Measurements from ENCODE around the gene LIN52. TPM values are rescaled to one million over a fixed set of nuclear protein-coding genes. Genes with fewer than 3 reads are reported as not detected.

Gene LIN52
- total and polyA plus RNA-seq, 5 donors from 2014 or later, result 11.1 to 14.9 (median 14.1) TPM

DNA sequence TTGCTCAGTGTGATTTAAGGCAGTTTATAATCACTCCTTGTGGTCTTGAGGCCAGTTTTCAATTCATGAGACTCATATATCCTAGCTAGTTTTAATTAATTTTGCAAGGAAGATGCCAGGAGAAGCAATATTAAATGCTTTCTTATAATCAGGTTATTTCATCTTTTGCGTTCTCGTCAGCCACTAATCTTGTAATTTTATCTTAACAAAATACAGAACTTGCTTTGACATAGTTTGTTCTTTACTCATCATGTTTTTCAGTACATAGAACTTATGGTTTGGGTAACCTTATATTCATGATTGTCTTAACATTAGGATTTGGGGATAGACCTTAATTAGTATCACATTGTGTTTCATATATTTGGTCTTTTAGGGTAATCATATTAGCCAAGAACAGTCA, 76.0 kb downstream of the LIN52 start:
- H3K27ac Mint-ChIP-seq, result no peak overlapping the region
- H3K9me3 Mint-ChIP-seq, result no peaks in the 10 kb centered on the region
- Histone ChIP-seq H3K27me3 (ENCODE audit: control insufficient read depth, insufficient read depth, low read length) (no peaks in the 10 kb centered on the region), H3K27ac (ENCODE audit: insufficient read depth, low read length, poor library complexity, severe bottlenecking) (no peak overlapping the region), H3K4me1 (ENCODE audit: control insufficient read depth, insufficient read depth, low read length, poor library complexity, severe bottlenecking) (no peaks in the 10 kb centered on the region), H3K4me3 (ENCODE audit: low read depth, low read length) (no peak overlapping the region), H3K36me3 (ENCODE audit: control insufficient read depth, insufficient read depth, low read length) (peaks cover 4% of the 10 kb centered on the region), H3K9me3 (ENCODE audit: control insufficient read depth in 2 of 2, low read length in 2 of 2) (no peaks in the 10 kb centered on the region)
- H3K36me3 Mint-ChIP-seq, result peaks cover 25% of the 10 kb centered on the region
- peaks cover 0 to 5% (median 1%) of the 10 kb centered on the region in 4 donors for H3K4me1 Mint-ChIP-seq
- no peak overlapping the region for H3K4me3 Mint-ChIP-seq
- ATAC-seq (ENCODE audit: low read depth in 2 of 2) (no peak), DNase-seq (no peak)
- H3K27me3 Mint-ChIP-seq, result no peaks in the 10 kb centered on the region

DNA sequence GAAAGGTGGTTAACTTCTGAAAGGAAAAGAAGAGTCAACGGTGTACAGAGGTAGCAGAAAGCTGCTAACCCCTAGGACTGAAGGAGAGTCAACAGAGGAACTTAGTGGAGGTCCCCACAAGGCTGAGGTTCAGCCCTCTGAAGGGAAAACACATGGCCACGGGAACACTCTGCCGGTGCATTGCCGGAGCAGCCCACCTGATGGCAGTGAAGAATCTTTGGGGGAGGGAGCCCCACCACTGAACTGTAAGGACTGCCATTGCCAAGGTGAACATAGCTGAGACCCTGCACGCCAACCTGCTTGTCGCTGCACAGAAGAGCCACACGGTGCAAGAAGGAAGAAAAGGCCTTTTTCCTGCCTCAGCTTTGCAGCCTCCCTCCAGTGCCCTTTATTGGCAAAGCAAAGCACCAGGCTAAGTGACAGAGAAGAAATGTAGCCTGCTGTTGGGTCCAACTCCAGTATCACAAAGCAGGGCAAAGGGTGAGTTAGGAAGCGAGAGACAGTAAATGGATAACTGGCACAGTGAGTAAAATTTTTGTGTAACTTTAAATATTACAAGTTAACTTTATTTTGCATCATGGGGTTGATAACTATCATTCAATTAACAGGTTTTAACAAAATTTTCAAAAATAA, 76.9 kb downstream of the LIN52 start:
- peaks cover 0 to 5% (median 1%) of the 10 kb centered on the region in 4 donors for H3K4me1 Mint-ChIP-seq
- H3K4me3 Mint-ChIP-seq, result no peak overlapping the region
- no peak for ATAC-seq (ENCODE audit: low read depth in 2 of 2)
- H3K27ac ChIP-seq (ENCODE audit: insufficient read depth, low read length, poor library complexity, severe bottlenecking), result no peak overlapping the region
- no peaks in the 10 kb centered on the region for H3K27me3 ChIP-seq (ENCODE audit: control insufficient read depth, insufficient read depth, low read length)
- H3K27ac Mint-ChIP-seq, result peak overlapping the region in 1 of 3 donors; percentile 66
- H3K36me3 ChIP-seq (ENCODE audit: control insufficient read depth, insufficient read depth, low read length), result peaks cover 4% of the 10 kb centered on the region
- DNase-seq, result no peak
- no peaks in the 10 kb centered on the region for H3K27me3 Mint-ChIP-seq
- H3K36me3 Mint-ChIP-seq, result peaks cover 27% of the 10 kb centered on the region
- no peaks in the 10 kb centered on the region for H3K9me3 ChIP-seq (ENCODE audit: control insufficient read depth in 2 of 2, low read length in 2 of 2)
- no peak overlapping the region for H3K4me3 ChIP-seq (ENCODE audit: low read depth, low read length)
- no peaks in the 10 kb centered on the region for H3K4me1 ChIP-seq (ENCODE audit: control insufficient read depth, insufficient read depth, low read length, poor library complexity, severe bottlenecking)
- H3K9me3 Mint-ChIP-seq, result no peaks in the 10 kb centered on the region

DNA sequence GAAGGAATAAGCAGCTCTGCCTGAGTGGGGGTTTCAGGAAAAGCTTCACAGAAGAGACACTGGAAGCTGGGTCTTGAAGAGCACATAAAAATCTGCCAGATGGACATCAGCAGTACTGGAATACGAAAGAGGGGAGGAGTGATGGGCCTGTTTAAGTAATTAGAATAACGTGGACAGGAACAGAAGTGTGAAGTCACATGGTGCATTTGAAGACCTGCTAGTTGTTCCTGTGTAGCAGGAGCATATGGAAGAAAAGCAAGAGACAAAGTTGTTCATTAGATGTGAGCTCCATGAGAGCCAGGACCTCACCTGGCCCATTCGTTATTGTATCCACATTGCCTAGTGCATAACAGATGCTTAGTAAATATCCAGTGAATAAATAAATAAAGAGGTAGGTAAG, 85.2 kb downstream of the LIN52 start:
- H3K36me3 Mint-ChIP-seq, result peaks cover 30% of the 10 kb centered on the region
- no peaks in the 10 kb centered on the region for H3K9me3 Mint-ChIP-seq
- H3K4me3 ChIP-seq (ENCODE audit: low read depth, low read length), result no peak overlapping the region
- H3K9me3 ChIP-seq (ENCODE audit: control insufficient read depth in 2 of 2, low read length in 2 of 2), result no peaks in the 10 kb centered on the region
- no peak overlapping the region for H3K4me3 Mint-ChIP-seq
- ATAC-seq (ENCODE audit: low read depth in 2 of 2) (no peak), DNase-seq (no peak)
- no peak overlapping the region for H3K27ac ChIP-seq (ENCODE audit: insufficient read depth, low read length, poor library complexity, severe bottlenecking)
- H3K4me1 Mint-ChIP-seq, result no peaks in the 10 kb centered on the region
- peak overlapping the region in 2 of 3 donors; percentile 19 to 31 for H3K27ac Mint-ChIP-seq
- H3K4me1 ChIP-seq (ENCODE audit: control insufficient read depth, insufficient read depth, low read length, poor library complexity, severe bottlenecking), result no peaks in the 10 kb centered on the region
- no peaks in the 10 kb centered on the region for H3K27me3 Mint-ChIP-seq
- no peaks in the 10 kb centered on the region for H3K27me3 ChIP-seq (ENCODE audit: control insufficient read depth, insufficient read depth, low read length)
- no peaks in the 10 kb centered on the region for H3K36me3 ChIP-seq (ENCODE audit: control insufficient read depth, insufficient read depth, low read length)

DNA sequence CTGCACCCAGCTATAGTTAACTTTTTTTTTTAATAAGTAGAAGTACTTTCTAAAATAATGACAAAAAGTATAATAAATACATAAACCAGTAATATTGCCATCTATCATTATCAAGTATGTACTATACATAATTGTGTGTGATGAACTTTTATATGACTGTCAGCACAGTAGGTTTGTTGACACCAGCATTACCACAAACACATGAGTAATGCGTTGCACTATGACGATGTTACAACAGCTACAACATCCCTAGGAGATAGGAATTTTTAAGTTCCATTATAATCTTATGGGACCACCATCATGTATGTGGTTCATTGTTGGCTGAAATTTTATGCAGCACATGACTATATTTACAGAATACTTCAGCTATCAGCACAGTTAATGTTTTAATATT, 91.6 kb downstream of the LIN52 start:
- H3K36me3 ChIP-seq (ENCODE audit: control insufficient read depth, insufficient read depth, low read length), result no peaks in the 10 kb centered on the region
- no peak overlapping the region for H3K27ac Mint-ChIP-seq
- H3K4me3 Mint-ChIP-seq, result no peak overlapping the region
- no peaks in the 10 kb centered on the region for H3K9me3 ChIP-seq (ENCODE audit: control insufficient read depth in 2 of 2, low read length in 2 of 2)
- ATAC-seq (ENCODE audit: low read depth in 2 of 2) (no peak), DNase-seq (no peak)
- H3K9me3 Mint-ChIP-seq, result no peaks in the 10 kb centered on the region
- no peaks in the 10 kb centered on the region for H3K27me3 ChIP-seq (ENCODE audit: control insufficient read depth, insufficient read depth, low read length)
- H3K27ac ChIP-seq (ENCODE audit: insufficient read depth, low read length, poor library complexity, severe bottlenecking), result no peak overlapping the region
- no peaks in the 10 kb centered on the region for H3K27me3 Mint-ChIP-seq
- H3K4me1 ChIP-seq (ENCODE audit: control insufficient read depth, insufficient read depth, low read length, poor library complexity, severe bottlenecking), result no peaks in the 10 kb centered on the region
- no peaks in the 10 kb centered on the region for H3K4me1 Mint-ChIP-seq
- peaks cover 11% of the 10 kb centered on the region for H3K36me3 Mint-ChIP-seq
- H3K4me3 ChIP-seq (ENCODE audit: low read depth, low read length), result no peak overlapping the region

DNA sequence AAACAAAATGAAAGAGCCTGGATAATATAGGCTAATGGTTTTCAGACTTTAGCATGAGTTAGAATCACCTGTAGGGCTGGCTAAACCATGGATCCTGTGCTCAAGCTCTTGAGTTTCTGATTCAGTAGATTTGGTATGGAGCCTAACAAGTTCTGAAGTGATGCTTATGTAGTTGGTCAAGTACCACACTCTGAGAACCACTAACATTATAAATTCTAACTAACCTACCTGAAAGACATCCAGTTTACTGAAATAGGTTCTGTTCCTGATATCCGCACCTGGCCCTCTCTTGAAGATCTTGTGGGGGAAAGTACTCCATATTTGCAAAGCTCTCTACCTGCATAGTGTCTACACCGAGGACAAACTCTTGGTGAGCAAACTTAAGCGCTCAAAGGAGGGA, 95.1 kb downstream of the LIN52 start:
- Histone ChIP-seq H3K4me1 (ENCODE audit: control insufficient read depth, insufficient read depth, low read length, poor library complexity, severe bottlenecking) (no peaks in the 10 kb centered on the region), H3K9me3 (ENCODE audit: control insufficient read depth in 2 of 2, low read length in 2 of 2) (no peaks in the 10 kb centered on the region), H3K27me3 (ENCODE audit: control insufficient read depth, insufficient read depth, low read length) (no peaks in the 10 kb centered on the region), H3K27ac (ENCODE audit: insufficient read depth, low read length, poor library complexity, severe bottlenecking) (no peak overlapping the region), H3K4me3 (ENCODE audit: low read depth, low read length) (no peak overlapping the region), H3K36me3 (ENCODE audit: control insufficient read depth, insufficient read depth, low read length) (no peaks in the 10 kb centered on the region)
- no peaks in the 10 kb centered on the region for H3K27me3 Mint-ChIP-seq
- H3K27ac Mint-ChIP-seq, result no peak overlapping the region
- no peaks in the 10 kb centered on the region for H3K9me3 Mint-ChIP-seq
- H3K4me1 Mint-ChIP-seq, result no peaks in the 10 kb centered on the region
- ATAC-seq (ENCODE audit: low read depth in 2 of 2) (no peak), DNase-seq (no peak)
- no peak overlapping the region for H3K4me3 Mint-ChIP-seq
- H3K36me3 Mint-ChIP-seq, result peaks cover 12% of the 10 kb centered on the region

DNA sequence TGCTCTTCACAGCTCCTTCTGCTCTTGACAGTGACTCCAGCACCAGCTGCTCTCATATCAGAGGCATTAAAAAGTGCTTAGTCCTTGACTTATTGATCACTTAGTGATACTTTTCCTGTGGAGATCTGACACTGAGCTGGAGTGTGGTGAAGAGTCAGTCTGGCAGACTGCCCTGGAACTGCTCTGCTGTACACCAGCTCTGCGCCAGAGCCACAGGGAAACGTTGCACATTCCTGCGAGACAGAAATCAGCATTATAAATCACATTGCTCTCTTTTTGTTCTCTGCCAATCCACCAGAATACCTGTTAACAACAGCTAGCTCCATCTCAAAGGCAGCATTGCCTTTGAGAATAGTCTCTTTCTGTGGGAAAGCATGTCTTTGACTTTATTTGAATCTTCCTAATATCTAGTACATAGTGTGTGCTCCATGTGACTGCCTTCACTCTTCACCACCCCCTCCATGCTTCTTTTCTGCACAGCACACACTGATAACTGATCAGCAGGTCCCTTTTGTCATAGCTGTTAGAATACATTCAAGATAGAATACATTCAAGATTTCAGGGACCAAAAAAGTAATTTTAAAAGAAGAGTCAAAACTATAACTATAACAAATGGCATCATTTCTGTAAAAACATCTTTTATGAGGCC, 106.3 kb downstream of the LIN52 start:
- no peak for ATAC-seq (ENCODE audit: low read depth in 2 of 2)
- no peak for DNase-seq
- H3K4me3 Mint-ChIP-seq, result no peak overlapping the region
- H3K4me1 ChIP-seq (ENCODE audit: control insufficient read depth, insufficient read depth, low read length, poor library complexity, severe bottlenecking), result no peaks in the 10 kb centered on the region
- peaks cover 11% of the 10 kb centered on the region for H3K36me3 Mint-ChIP-seq
- no peaks in the 10 kb centered on the region for H3K27me3 Mint-ChIP-seq
- H3K4me1 Mint-ChIP-seq, result no peaks in the 10 kb centered on the region
- no peak overlapping the region for H3K27ac ChIP-seq (ENCODE audit: insufficient read depth, low read length, poor library complexity, severe bottlenecking)
- H3K9me3 ChIP-seq (ENCODE audit: control insufficient read depth in 2 of 2, low read length in 2 of 2), result no peaks in the 10 kb centered on the region
- no peaks in the 10 kb centered on the region for H3K27me3 ChIP-seq (ENCODE audit: control insufficient read depth, insufficient read depth, low read length)
- H3K36me3 ChIP-seq (ENCODE audit: control insufficient read depth, insufficient read depth, low read length), result no peaks in the 10 kb centered on the region
- no peak overlapping the region for H3K27ac Mint-ChIP-seq
- no peaks in the 10 kb centered on the region for H3K9me3 Mint-ChIP-seq
- no peak overlapping the region for H3K4me3 ChIP-seq (ENCODE audit: low read depth, low read length)

DNA sequence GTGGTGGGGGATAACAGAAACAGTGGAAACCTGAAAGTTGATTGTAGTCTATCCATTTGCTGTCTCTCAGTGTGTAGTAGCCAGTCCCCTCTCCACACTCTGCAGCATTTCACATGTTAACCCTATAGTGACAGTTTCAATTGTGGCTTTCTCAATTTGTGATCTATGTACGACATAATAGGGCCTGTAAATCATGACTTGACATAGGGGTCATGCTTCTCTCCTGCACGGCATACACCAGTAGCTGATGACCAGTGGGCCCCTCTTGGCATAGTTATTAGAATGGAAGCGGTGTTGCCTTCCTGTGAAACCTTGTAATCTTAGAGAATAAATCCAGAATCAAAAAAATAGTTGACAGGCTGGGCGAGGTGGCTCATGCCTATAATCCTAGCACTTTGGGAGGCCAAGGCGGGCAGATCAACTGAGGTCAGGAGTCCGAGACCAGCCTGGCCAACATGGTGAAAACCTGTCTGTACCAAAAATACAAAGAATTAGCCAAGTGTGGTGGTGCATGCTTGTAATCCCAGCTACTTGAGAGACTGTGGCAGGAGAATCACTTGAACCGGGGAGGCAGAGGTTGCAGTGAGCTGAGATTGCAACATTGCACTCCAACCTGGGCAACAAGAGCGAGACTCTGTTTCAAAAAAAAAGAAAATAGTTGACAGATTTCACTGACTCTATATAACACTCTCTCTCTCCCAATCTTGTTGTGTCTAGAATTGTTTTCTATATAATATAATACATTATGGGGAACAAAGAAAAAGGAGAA, 109.9 kb downstream of the LIN52 start:
- Mint-ChIP-seq H3K27ac (no peak overlapping the region), H3K4me3 (no peak overlapping the region), H3K4me1 (no peaks in the 10 kb centered on the region), H3K27me3 (no peaks in the 10 kb centered on the region), H3K9me3 (no peaks in the 10 kb centered on the region), H3K36me3 (peaks cover 21% of the 10 kb centered on the region)
- no peak overlapping the region for H3K4me3 ChIP-seq (ENCODE audit: low read depth, low read length)
- H3K9me3 ChIP-seq (ENCODE audit: control insufficient read depth in 2 of 2, low read length in 2 of 2), result no peaks in the 10 kb centered on the region
- peaks cover 9% of the 10 kb centered on the region for H3K36me3 ChIP-seq (ENCODE audit: control insufficient read depth, insufficient read depth, low read length)
- H3K27ac ChIP-seq (ENCODE audit: insufficient read depth, low read length, poor library complexity, severe bottlenecking), result no peak overlapping the region
- no peaks in the 10 kb centered on the region for H3K27me3 ChIP-seq (ENCODE audit: control insufficient read depth, insufficient read depth, low read length)
- no peak for ATAC-seq (ENCODE audit: low read depth in 2 of 2)
- H3K4me1 ChIP-seq (ENCODE audit: control insufficient read depth, insufficient read depth, low read length, poor library complexity, severe bottlenecking), result no peaks in the 10 kb centered on the region
- no peak for DNase-seq
